ENCODE results near the gene NUP133. TPM values are rescaled to one million over a fixed set of nuclear protein-coding genes. Genes with fewer than 3 reads are reported as not detected.

NUP133 gene
- polyA plus RNA-seq, 3 donors = 9.0 to 12.8 (median 12.4) TPM

- intact Hi-C loops (cut with micrococcal nuclease) = loop anchor here in 1 of 2 donors (10.0 kb wide), 1 partner anchor 48 kb away; the partner anchor contains the start of gene NUP133
- H3K27me3 ChIP-seq (ENCODE audit: control insufficient read depth in 2 of 2, insufficient read depth in 2 of 2, low read length in 2 of 2) = no peaks in the 10 kb centered on the region
- Mint-ChIP-seq H3K4me1 (peaks cover 51% of the 10 kb centered on the region), H3K4me3 (no peak overlapping the region), H3K27me3 (ENCODE audit: low read depth in 3 of 3) (no peaks in the 10 kb centered on the region), H3K27ac (peak overlapping the region in 3 of 7 donors; percentile 38 to 57 (median 39)), H3K36me3 (peaks cover 18 to 35% of the 10 kb centered on the region in 2 donors), H3K9me3 (no peaks in the 10 kb centered on the region)
- H3K27ac ChIP-seq (ENCODE audit: low read depth in 1 of 2, low read length in 2 of 2) = peak overlapping the region in 1 of 2 donors; percentile 43
- TF ChIP-seq, protein P1, sequence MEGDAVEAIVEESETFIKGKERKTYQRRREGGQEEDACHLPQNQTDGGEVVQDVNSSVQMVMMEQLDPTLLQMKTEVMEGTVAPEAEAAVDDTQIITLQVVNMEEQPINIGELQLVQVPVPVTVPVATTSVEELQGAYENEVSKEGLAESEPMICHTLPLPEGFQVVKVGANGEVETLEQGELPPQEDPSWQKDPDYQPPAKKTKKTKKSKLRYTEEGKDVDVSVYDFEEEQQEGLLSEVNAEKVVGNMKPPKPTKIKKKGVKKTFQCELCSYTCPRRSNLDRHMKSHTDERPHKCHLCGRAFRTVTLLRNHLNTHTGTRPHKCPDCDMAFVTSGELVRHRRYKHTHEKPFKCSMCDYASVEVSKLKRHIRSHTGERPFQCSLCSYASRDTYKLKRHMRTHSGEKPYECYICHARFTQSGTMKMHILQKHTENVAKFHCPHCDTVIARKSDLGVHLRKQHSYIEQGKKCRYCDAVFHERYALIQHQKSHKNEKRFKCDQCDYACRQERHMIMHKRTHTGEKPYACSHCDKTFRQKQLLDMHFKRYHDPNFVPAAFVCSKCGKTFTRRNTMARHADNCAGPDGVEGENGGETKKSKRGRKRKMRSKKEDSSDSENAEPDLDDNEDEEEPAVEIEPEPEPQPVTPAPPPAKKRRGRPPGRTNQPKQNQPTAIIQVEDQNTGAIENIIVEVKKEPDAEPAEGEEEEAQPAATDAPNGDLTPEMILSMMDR (IDR thresholded peaks at IDR 0.05) = no peak
- WGBS (ENCODE audit: insufficient coverage) = 75% methylated on average over 2 of the region's 5 CpGs
- peaks cover 72% of the 10 kb centered on the region for H4K20me1 ChIP-seq (ENCODE audit: insufficient read depth, low read length)
- DNase-seq = no peak
- H3K9me3 ChIP-seq (replicated peaks in 1 of 2; ENCODE audit: control insufficient read depth in 1 of 2, insufficient read depth in 1 of 2, low read length in 2 of 2) = no peaks in the 10 kb centered on the region
- peaks cover 95% of the 10 kb centered on the region for H3K79me2 ChIP-seq (ENCODE audit: insufficient read depth, low read length)
- H3K4me2 ChIP-seq (replicated peaks; ENCODE audit: extremely low read depth, low read length, poor library complexity, severe bottlenecking) = no peak overlapping the region
- peaks cover 24 to 32% of the 10 kb centered on the region in 2 donors for H3K4me1 ChIP-seq (ENCODE audit: control insufficient read depth in 1 of 2, insufficient read depth in 2 of 2, low read length in 2 of 2)
- H2AFZ ChIP-seq (ENCODE audit: insufficient read depth, low read depth, low read length, poor library complexity, severe bottlenecking) = no peak overlapping the region
- peaks cover 9 to 18% of the 10 kb centered on the region in 2 donors for H3K36me3 ChIP-seq (replicated peaks in 1 of 2; ENCODE audit: control insufficient read depth in 1 of 2, insufficient read depth in 2 of 2, low read length in 2 of 2)
- peak overlapping the region; percentile 12 for H3K9ac ChIP-seq (ENCODE audit: insufficient read depth, low read length, poor library complexity, severe bottlenecking)
- no peak overlapping the region for H3K4me3 ChIP-seq (replicated peaks in 1 of 3; ENCODE audit: low read depth in 2 of 3, low read length in 3 of 3)
These were observed 44.6 kb upstream of the NUP133 start for GRCh38 chr1:229552732-229553131.

DNA sequence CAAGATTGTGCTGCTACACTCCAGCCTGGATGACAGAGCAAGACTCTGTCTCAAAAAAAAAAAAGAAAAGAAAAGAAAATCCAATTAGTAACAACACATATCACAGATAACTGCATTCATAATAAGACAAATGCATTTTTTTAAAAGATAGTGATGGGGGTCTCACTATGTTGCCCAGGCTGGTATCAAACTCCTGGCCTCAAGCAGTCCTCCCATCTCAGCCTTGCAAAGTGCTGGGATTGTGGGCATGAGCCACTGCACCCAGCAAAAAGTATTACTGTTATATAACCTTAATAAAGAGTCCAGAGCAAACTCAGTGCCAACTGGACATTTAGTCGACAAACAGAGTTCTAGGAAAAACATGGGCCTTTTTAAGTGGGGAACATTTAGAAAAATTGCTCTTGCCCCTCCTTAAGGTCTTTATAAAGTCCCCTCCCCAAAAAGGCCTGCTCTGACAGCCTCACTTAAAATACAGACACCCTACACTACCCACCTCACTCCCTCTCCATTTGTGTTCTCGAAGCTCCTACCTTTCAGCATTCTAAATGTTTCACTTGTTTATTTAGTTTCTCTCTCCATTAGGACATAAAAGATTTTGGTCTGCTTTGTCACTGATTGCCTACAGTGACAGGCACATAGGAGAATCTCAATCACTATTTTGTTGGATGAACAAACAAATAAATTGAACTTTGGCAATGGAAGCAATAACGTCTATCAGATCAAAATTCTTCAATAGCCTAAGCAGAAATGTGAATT, 42.8 kb upstream of the NUP133 start:
- peaks cover 33% of the 10 kb centered on the region for H3K4me1 Mint-ChIP-seq
- Histone ChIP-seq H3K4me1 (ENCODE audit: control insufficient read depth in 1 of 2, insufficient read depth in 2 of 2, low read length in 2 of 2) (peaks cover 8 to 14% of the 10 kb centered on the region in 2 donors), H3K9me3 (replicated peaks in 1 of 2; ENCODE audit: control insufficient read depth in 1 of 2, insufficient read depth in 1 of 2, low read length in 2 of 2) (no peaks in the 10 kb centered on the region), H3K27me3 (ENCODE audit: control insufficient read depth in 2 of 2, insufficient read depth in 2 of 2, low read length in 2 of 2) (no peaks in the 10 kb centered on the region), H2AFZ (ENCODE audit: insufficient read depth, low read depth, low read length, poor library complexity, severe bottlenecking) (no peak overlapping the region), H3K9ac (ENCODE audit: insufficient read depth, low read length, poor library complexity, severe bottlenecking) (no peak overlapping the region), H4K20me1 (ENCODE audit: insufficient read depth, low read length) (peaks cover 60% of the 10 kb centered on the region), H3K27ac (ENCODE audit: low read depth in 1 of 2, low read length in 2 of 2) (no peak overlapping the region), H3K4me3 (replicated peaks in 1 of 3; ENCODE audit: low read depth in 2 of 3, low read length in 3 of 3) (no peak overlapping the region), H3K36me3 (replicated peaks in 1 of 2; ENCODE audit: control insufficient read depth in 1 of 2, insufficient read depth in 2 of 2, low read length in 2 of 2) (peaks cover 23 to 28% of the 10 kb centered on the region in 2 donors), H3K4me2 (replicated peaks; ENCODE audit: extremely low read depth, low read length, poor library complexity, severe bottlenecking) (no peak overlapping the region), H3K79me2 (ENCODE audit: insufficient read depth, low read length) (peaks cover 84% of the 10 kb centered on the region)
- H3K27me3 Mint-ChIP-seq (ENCODE audit: low read depth in 3 of 3) = no peaks in the 10 kb centered on the region
- TF ChIP-seq, protein P1 (IDR thresholded peaks at IDR 0.05) = no peak
- intact Hi-C loops (cut with micrococcal nuclease) = loop anchor here in 1 of 2 donors (10.0 kb wide), 1 partner anchor 46 kb away; the partner anchor contains the start of gene NUP133
- 100% methylated on average over 1 of the region's 3 CpGs for WGBS (ENCODE audit: insufficient coverage)
- no peak for DNase-seq
- H3K4me3 Mint-ChIP-seq = no peak overlapping the region
- peaks cover 28 to 41% of the 10 kb centered on the region in 2 donors for H3K36me3 Mint-ChIP-seq
- no peaks in the 10 kb centered on the region for H3K9me3 Mint-ChIP-seq
- H3K27ac Mint-ChIP-seq = peak overlapping the region in 2 of 7 donors; percentile 9 to 40
